HG03354 (cell line): ENCODE results near the gene YIF1A.
"Not testable (repeated sequence)": the region's sequence is repeated elsewhere in the genome, so short reads cannot be mapped to it uniquely, and the experiment has no call there.

Experiments used
- ATAC-seq: cut with Tn5 transposase; IDR thresholded peaks from one replicate; pipeline ENCODE4 v1.9.1; 2021; ENCODE audit warnings: mild to moderate bottlenecking; ENCODE audit not compliant: unreplicated experiment, poor library complexity, severe bottlenecking

YIF1A gene

DNA sequence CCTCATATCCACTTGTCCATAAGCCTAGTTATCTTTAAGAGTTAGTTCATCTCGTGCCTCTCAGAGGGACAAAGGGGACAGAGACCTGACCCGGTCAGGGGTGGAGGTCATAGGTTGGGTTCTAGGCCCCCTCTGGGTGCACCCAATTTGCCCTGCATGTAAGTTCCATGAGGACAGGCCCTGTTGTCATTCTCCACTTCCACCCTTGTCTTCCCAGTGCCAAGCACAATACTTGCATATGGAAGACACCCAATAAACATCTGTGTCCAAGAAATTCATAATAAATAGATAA, 1.3 kb upstream of the YIF1A start:
- no peak for ATAC-seq

DNA sequence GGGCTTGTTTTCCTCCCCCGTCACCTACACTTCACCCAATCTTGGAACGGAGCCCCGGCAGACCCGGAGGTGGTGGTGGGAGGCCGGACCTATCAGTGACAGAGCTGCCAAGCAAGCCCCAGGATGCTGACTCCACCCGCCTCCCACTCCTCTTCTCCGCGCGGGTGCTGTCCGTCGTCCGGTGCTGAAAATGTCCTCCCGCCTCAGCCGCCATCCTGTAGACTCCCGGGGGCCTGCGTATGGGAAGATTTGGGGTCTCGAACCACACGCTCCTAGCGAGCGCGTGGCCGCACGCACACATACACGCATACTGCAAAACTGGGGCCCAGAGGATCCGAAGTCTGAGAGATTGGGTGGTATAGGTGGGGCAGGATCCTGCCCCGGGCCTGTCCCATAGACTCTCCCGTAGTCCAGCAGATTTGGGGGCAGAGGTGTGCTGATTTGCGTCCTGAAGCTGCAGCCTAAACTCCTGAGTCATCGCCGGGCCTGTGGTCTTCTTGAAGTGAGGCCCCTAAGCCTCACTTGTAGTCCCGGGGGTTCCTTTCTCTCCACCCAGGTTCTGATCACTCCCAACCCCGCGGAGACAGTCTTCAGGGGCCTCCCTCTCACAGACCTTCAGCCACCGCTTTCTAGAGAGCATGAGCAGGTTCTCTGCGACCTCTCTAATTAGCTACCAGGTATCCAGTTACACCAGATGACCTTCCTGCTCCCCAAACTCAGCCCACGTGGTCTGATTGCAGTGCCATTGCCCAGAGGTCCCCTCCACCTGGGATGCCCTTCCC, 796 bp upstream of the YIF1A start:
- ATAC-seq, result peak; percentile 42

DNA sequence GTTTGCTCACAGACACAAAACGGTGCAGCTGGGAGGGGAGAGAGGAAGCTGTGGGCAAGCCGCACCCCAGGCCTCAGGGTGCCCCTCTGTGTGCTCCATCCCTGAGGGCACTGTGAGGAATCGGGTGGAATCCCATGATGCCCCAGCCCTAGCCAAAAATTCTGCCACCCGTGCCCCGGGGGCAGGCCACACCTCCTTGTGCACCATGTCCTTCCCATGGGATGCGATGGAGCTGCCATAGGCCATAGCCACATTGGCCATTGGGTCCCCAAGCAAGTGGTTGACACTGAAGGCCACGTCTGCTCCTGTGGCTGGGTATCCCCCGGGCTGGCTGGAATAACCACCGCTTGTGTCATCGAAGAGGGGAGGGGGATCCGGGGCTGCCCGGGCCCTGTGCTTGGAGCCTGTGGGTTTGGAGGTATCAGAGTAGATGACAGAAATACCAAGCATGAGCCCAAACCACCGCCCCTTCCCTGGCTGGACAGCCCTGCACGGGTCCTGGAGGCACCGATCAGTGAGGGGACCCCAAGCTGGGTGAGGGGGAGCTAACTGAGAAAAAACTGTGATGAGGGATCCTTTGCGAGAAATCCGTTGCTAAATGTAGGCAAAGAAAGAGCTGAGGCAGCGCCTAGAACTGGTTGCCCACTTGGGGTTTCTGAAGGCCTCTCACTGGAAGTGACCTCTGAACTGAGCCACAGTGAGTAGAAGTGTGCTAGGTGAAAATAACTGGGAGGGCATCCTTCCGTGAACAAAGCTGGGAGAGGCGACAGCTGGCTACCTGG, 863 bp downstream of the YIF1A start:
- no peak for ATAC-seq

DNA sequence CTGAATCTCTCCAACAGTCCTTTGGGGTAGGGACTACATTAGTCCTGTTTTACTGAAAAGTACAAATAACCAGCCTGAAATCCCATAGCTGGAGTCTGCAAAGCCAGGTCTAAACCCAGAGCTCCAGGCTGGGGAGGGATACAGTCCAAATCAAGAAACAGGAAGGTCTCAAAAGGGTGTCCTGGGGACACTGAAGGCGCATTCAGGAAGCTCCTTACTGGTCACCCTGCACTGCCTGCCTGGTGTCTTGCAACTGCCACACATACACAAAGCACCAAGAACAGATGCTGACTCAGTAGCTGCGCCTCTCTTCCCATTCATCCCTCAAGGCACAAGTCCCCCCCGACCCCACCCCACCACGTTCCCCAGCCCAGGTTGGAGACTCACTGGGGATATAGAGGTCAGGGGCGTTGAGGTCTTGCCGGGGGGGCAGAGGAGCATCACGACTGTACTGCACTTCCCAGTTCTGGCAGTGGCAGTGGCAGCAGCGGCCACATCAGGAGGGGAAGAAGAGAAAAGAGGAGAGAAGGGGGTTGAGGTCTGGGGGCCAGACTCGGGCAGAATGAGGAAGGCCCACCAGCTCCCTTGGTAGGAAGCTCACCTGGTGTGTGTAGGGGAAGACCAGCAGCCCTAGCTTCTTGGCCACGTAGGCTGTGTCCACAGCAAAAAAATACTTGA, 1.6 kb downstream of the YIF1A start:
- ATAC-seq, result no peak

DNA sequence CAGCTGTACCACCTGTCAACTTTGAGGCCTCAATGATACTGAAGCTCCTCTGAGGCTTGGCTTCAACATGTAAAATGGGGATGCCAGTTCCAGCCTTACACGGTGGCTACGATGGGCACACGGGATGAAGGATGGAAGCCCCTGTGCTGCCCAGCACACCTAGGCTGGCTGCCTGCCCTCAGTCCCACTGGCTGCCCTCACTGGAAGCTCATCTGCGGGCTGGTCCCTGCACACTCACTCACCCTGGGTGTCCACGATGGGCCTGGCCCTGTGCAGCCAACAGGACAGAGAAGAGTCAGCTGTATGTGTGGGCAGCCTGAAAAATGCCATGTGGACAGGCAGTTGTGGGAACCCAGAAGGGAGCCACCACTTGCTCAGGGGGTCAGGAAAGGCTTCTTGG, 2.2 kb downstream of the YIF1A start:
- ATAC-seq, result no peak

DNA sequence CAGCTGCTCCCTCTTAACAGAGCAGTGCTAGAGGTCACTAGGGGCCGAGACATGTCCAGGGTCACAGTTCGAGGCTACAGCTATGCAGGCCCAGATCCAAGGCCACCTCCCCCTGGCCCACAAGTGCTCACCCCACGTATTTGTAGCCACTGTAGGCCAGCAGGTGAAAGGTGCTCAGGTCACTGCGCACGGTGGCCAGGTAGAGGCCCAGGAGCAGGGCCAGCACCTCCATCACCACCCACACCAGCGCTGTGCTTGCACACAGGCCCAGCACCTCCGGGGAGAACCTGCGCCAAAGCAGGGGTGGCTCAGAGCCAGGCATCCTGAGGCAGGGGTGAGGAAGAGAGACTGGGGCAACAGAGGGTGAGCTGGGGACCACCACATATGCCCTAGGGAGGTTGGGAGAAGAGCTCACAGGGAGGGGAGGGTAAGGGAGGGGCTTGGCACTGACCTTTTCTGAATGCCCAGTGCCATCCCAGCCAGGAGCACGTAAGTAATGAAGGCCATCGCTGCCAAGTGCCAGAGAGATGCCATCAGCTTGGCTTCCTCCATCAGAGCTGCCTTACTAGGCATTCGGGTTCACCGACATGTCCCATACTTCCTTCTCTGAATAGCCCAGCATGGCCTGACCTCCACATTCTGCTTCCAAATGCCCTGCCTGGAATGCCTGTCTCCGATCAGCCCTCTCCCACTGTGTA, 3.5 kb downstream of the YIF1A start:
- no peak for ATAC-seq

DNA sequence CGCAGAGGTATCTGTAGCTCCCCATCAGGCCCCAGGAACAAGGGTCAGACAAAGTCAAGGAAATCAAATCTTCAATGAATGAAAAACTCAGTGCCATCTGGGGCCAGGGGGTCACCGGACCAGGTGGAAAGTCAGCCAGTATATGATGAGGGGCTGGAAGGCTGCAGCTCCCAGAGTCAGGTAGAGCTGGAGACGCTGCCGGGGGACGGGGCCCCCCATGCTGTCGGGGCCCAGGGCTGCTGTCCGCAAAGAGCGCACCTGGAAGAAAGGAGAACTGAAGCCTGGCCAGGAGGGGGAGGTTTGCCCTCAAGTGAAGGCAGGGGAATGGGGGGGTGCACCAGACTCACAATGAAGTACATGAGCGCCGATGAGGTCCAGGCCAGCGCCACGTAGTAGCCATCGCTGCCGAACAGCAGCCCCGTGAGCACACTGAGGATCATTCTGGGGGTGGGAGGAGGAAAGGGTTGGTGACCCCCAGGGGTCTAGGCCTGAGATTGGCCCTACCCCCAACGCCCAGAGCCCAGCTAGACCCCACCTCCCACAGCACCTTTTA, 4.3 kb downstream of the YIF1A start:
- ATAC-seq, result no peak

DNA sequence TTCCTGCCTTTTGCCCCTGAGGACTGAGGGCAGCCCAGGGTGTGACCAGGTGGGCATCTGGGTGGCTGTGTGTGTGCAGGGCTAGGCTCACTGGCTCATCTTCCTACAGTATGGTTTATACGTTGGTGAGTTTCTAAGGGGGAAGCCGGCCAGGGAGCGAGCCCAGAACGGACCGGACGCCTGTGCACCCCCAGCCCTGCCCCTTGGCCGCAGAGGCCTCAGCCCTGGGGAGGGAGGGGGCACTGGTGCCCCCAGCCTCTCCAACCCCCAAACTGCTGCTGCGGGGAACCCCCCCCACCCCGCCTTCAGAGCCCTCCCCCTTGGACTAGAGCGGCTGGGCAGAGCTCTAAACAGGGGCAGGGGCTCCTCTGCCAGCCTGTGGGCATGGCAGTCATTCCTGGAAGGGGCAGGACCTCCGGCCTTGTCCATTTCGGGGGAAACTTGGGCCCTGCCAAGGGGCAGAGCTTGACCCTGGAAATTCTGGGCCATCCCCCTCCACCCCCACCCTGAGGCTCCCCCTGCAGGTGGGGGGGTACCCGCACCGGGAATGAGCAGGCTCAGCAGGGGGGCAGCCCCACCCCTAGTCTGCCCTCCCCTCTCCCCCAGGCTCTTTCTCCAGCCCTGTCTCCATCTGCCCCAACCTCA, 5.4 kb downstream of the YIF1A start:
- no peak for ATAC-seq

DNA sequence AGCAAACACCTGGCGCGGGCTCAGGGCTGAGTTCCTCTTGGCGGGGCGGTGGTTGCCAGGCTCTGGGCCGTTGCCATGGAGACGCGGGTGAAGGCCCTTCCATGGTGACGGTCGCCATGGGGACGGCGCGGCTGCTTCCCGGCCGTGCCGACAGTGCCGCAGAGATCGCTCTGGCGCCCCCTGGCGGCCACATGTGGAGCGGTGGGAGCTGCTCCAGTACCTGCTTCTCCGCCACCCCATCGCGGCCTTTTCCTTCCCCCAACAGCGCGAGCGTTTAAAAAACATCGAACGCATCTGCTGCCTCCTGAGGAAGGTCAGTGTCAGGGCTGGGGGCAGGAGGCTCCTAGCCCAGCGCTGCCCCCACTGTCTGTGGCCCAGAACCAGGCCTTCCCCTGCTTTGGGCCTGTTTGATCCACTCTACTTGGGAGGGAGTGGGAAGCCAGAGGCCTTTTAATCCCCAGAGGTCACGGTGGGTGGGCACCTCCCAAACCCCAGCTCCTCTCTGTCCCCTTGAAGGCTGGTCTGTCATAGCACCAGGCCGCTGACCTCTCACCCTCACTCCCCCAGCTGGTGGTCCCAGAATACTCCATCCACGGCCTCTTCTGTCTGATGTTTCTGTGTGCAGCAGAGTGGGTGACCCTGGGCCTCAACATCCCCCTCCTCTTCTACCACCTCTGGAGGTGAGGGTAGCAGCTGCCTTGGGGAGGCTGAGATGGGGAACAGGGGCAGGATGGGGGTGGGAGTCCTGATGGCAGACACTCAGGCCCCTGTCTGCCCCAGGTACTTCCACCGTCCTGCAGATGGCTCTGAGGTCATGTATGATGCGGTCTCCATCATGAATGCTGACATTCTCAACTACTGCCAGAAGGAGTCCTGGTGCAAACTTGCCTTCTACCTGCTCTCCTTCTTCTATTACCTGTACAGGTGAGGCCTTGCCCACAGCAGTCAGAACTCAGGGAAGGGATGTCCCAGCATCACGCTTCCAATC, 6.2 kb downstream of the YIF1A start:
- peak; percentile 80 for ATAC-seq

DNA sequence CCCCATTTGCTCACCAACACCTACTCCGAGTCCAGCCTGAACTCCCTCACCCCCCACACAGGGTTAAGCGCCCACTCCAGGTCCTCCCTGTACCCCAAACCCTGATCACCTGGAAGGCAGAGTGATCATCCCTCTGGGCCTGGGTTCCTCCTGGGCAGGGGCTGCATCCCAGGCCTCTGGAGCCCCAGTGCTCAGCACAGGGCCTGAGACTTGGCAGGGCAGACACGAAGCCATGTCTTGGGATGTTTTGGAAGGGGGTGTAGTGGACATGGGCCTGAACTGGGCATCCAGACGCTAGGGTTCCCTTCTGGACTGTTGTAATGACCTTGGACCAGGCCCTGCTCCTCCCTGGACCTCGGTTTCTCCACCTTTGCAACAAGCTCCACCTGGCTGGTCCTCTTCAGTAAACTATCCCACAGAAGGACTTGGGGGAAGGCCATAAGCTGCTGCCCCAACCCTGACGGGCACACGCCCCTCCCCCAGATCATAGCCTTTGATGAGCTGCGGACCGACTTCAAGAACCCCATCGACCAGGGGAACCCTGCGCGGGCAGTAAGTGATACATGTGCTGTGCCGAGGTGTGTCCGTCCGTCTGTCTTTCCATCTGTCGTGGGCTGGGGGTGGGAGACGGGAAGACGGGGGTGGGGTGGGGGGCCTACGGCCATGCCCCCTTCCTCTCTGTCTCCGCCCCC, 7.0 kb downstream of the YIF1A start:
- no peak for ATAC-seq

DNA sequence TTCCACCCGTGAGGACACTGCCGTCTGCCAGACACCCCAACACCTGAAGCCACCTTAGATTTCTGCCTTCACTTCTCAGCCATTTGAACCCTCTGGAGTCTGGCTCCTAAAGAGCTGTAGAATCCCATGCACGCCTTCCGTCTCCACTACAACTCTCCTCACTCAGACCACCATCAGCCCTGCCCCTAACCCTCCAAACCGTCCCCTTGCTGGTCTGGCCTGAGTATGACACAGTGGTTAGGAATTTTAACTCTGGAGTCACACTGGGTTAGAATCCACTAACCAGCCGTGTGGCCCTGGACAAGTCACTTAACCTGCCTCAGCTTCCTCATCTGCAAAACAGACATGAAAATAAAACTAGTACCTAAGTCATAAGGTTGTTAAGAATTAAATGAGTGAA, 7.9 kb downstream of the YIF1A start:
- no peak for ATAC-seq

DNA sequence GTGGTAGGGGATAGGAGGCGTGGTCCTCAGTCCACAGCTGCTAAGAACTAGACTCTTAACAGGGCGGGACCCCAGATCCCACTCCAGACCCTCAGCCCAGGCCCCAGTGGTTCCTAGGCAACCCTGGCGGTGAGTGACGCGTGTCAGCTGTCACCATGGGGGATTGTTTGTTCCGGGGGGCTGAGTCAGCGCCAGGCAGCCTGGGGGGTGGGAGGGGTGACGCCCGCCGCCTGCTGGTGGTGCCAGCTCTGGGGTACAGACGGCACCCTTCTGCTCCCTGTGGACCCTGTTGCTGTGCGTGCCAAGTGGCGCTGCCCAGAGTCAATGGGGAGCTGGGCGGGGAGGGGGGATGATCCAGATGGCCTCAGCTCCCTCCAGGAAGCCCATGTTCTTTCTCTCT, 8.5 kb downstream of the YIF1A start:
- ATAC-seq, result no peak

DNA sequence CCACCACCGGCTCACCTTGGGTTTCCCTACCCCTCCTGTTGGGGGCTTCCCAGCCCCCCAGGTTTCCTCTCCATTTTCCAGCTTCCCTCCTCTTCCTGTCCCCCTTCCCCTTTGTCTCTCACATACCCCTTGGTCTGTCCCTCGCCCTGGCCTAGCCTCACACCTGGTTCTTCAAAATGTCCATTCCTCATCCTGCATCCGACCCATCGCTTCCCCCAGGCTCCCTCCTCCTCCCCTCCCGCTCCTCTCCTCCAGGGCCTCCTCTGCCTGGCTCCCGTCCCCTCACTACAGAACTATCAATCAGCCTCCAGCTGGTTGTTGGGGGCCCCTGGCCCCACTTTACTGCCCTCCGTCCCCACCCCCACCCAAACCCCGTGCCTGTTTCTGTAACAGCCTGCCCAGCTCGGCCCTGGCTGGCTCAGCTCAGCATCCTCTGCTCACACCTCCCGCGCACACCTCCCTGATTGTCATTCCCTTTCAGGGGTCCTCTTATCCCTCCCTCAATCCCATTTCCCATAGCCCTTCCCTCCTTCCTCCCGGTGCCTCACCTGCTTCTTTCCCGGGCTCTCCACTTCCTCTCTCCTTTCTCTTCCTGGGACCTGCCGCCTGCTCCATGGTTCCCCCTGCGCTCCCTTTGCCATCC, 9.7 kb downstream of the YIF1A start:
- no peak for ATAC-seq

DNA sequence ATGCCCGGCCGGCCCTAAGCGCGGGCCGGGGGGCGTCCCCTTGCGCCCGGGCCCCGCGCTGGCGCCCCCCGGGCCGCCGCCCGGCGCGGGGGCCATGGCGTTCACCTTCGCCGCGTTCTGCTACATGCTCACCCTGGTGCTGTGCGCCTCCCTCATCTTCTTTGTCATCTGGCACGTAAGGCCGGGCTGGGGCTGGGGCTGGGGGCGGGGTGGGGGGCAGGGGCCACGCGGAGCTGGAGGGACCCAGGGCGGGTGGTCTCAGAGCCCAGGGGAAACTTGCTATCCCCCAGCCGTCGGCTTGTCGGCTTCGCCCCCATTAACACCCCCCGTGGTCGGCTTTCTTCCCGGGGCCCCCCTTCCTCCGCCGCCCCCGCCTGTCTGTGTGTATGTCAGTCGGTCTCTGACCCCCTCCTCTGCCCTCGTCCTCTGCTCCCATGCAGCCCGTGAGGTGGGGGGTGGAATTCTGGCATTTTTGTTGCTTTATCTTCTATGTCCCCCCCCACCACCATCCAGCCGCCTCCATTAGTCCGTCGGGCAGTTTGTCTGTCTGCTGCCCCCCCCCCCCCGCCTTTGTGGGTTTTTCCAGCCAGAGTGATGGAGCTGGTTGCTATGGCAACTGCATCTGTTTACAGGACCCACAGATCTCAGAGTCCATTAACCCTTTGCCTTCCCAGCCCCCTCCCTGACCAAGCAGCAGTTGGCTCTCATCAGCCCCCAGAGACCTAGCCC, 10.4 kb downstream of the YIF1A start:
- no peak for ATAC-seq

DNA sequence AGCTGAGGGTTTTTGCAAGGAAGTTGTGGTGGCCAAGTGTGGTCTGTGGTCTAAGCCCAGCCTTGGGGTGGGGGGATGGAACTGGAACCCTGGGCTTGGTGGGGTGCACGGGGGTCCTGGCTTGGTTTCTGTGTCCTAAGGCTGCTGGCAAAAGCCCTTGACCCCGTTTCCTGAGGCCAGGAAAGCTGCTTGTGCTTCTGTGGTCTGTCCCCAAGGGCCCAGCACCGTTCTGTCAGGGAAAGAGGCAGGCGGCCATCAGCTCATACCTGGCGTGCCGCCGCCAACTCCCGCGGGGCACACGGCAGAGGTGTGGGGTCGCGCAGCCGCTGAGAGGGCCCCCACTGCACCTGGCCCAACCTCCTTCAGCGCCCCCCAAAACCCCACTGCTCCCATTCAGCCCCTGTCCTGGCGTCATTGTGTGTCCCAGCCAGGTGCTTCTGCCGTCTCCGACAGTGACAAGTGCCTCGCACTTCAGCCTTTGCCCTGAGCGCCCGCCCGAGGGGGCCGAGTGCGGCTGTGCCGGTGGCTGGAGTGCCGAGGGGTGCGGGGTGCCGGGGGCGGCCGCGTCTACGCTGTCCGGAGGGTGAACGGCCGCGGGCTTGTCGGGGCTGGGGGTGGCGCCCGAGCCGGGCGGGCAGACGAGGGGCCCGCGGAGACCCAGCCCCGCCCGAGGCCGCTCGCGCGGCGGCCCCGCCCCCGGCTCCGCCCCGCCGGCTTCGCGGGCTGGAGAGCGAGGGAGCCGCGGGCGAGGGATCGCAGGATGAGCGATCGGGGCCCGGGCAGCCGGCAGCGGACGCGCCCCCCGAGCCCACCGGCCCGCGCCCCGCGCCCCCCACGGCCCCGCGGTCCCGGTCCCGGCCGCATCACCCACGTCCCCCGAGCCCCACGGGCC, 11.2 kb downstream of the YIF1A start, which contains the start of gene CNIH2:
CNIH2 (plus strand) TSS at position 705 of the 892 bp plus-strand sequence. CDS start 282 bp downstream, outside the sequence.
- no peak for ATAC-seq

DNA sequence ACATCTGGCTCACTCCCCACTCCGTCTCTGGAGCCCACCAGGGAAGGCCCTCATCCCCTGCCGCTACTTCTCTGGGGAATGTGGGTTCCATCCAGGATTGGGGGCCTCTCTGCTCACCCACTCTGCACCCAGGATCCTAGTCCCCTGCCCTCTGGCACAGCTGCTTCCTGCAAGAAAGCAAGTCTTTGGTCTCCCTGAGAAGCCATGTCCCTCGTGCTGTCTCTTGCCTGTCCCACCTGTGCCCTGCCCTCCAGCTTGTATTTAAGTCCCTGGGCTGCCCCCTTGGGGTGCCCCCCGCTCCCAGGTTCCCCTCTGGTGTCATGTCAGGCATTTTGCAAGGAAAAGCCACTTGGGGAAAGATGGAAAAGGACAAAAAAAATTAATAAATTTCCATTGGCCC, 11.9 kb downstream of the YIF1A start:
- ATAC-seq, result not testable (repeated sequence)
